NCI-H146 treated with DMSO at 0.1 percent for 48 hours (cell line): ENCODE measurements around the gene CCDC159.
"Not testable (repeated sequence)": the region's sequence is repeated elsewhere in the genome, so short reads cannot be mapped to it uniquely, and the experiment has no call there.

Source experiments
- DNase-seq: peaks from one replicate; lab custom pipeline; 2025; ENCODE audit not compliant: unreplicated experiment; lab: John Stamatoyannopoulos, UW

The CCDC159 gene, protein sequence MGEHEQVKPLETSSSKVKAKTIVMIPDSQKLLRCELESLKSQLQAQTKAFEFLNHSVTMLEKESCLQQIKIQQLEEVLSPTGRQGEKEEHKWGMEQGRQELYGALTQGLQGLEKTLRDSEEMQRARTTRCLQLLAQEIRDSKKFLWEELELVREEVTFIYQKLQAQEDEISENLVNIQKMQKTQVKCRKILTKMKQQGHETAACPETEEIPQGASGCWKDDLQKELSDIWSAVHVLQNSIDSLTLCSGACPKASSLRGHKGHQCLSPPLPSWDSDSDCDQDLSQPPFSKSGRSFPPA

GRCh38 chr19:11346104-11346940, at the start of gene CCDC159, which contains the start of gene TMEM205:
Gene CCDC159, plus strand, starts transcription at chr19:11346519. Its CDS starts 88 bp downstream, at chr19:11346607.
Gene TMEM205, minus strand, starts transcription at chr19:11346268. Its CDS starts 649 bp downstream, at chr19:11345619.
- DNase-seq: peak; percentile 98

DNA sequence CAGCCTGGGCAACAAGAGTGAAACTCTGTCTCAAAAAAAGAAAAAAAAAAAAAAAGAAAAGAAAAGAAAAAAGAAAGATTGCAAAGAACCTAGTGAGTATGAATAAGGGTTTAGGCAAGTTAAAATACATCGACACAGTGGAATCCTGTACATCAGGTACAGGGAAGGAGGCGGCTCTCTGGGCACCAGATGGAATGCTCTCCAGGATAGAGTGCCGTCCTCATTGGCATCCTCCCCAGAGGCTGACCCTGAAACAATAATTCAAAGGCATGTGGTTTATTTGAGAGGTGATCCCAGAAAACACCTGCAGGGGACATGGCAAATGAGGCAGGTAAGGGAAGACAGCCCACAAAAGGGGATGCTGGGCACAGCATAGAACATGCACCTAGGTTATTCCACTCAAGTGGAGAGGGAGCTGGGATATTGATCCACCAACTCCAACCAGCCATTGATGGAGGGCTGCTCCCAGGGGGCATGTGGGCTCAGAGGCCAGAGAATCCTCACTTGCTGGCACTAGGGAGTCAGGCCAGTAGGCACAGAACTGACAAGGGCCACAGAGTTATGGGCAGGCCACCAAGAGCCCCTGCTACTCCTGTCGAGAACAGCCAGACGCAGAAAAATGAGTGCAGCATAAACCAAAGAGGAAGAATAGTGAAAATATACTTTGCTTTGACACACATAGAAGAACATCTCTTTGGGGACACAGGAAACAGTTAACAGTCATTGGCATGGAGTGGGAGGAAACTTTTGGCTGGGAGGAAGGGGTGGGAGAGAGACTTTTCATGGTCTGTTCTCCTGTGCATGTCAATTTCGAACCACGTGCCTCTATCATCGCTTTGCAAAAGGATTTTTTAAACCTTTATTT, 46.1 kb upstream of the CCDC159 start:
- DNase-seq: no peak

DNA sequence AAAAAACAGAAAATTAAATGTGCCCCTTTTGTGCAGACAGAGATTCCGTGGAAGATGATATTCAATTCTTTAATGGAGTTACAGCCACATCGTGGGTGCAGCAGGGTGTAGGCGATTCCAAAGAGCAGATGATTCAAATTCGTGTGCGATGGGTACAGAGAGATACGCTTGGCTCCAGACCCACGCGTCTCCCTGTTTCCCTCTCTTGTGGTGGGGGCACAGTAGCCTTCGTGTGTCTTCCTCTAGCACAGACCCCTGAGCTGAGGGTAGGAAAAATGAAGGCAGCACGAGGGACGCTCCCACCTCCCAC, 45.6 kb upstream of the CCDC159 start:
- DNase-seq: no peak

DNA sequence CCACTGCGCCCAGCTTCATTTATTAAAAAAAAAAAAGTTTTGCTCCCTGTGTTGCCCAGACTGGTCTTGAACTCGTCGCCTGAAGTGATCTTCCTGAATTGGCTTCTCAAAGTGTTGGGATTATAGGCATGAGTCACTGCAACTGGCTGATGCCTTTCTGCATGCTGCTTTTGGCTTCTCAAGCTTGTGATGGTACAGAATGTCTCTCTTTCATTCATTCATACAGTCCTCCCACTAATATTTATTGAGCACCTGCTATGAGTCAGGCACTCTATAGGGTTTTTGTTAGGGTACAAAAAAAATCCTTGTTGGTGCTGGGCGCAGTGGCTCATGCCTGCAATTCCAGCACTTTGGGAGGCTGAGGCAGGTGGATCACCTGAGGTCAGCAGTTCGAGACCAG, 41.4 kb upstream of the CCDC159 start:
- no peak for DNase-seq

- DNase-seq: no peak
Observed at GRCh38 chr19:11306337-11306736, 40.0 kb upstream of the CCDC159 start.

DNA sequence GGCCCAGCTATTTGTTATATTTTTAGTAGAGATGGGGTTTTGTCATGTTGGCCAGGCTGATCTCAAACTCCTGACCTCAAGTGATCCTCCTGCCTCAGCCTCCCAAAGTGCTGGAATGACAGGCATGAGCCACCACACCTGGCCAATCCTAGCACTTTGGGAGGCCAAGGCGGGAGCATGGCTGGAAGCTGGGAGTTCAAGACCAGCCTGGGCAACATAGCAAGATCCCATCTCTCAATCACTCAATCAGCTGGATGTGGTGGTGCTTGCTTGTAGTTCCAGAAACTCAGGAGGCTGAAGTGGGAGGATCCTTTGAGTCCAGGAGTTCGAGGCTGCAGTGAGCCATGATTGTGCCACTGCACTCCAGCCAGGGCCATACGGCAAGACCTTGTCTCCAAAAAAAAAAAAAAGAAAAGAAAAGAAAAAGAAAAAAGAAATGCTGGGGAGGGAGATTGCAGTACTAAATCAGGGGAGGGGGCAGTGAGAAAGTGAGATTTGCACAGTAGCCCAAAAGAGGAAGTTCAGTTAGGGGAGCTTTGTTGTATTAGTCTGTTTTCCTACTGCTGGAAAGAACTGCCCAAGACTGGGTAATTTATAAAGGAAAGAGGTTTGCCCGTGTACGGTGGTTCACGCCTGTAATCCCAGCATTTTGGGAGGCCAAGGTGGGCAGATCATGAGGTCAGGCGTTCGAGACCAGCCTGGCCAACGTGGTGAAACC, 25.9 kb upstream of the CCDC159 start:
- DNase-seq: not testable (repeated sequence)

DNA sequence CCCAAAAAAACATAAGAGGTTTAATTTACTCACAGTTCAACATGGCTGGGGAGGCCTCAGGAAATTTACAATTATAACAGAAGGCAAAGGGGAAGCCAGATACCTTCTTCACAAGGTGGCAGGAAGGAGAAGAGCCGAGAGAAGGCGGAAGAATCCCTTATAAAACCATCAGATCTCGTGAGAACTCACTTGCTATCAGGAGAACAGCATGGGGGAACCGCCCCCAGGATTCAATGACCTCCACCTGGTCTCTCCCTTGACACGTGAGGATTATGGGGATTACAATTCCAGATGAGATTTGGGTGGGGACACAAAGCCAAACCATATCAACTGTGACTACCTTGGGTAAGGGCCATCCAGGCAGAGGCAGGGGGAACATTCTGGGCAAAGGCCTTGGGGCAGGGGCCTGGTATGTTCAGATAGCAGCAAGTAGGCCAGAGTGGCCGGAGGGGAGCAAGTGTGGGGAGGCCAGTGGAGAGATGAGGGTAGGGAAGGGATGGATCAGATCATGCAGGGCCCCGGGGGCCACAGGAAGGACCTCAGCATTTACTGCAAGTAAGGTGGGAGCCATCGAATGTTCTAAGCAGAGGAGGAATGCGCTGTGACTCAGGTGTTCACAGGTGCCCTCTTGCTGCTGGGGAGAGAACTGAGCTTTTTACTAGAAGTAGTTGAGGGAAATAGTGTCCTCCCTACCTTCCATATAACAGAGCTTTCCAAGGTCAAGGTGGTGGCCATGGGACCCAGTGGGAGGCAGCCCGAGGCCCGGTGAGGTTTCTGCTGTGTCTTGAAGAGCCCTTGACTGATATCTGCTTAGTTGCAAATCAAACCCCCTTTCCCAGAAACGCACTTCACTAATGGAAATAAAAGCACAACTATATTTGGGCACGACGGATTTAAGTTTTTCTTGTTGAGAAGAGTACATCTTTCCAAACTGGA, 24.9 kb upstream of the CCDC159 start:
- no peak for DNase-seq

- DNase-seq: no peak
Observed at GRCh38 chr19:11322269-11323024, 23.9 kb upstream of the CCDC159 start.

- no peak for DNase-seq
Observed at GRCh38 chr19:11323601-11324078, 22.7 kb upstream of the CCDC159 start.

DNA sequence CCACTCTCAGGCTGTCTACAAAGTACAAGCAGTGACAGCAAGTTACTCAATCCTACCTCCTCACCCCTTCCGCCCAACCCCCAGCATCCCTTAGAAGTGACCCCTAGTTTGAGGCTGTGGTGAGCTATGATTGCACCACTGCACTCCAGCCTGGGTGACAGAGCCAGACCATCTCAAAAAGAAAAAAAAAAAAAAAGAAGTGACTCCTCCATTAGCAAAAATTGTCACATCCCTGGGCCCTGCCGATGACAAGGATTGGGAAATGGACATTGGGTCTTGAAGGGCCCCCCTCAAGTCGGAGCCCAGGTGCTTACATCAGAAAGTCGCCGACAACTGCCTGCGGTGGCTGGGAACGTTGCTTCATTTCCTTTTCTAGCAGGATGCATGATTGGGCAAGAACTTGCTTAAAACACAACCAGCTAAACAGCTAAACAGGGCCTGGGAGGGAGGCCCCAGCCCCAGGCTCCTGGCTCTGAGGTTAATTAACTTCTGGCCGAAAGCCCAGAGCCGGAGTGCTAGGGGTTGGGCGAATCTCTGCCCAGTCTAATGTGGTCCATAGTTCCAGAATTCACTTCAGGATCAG, 22.1 kb upstream of the CCDC159 start:
- no peak for DNase-seq

- no peak for DNase-seq
Observed at GRCh38 chr19:11324748-11325389, 21.4 kb upstream of the CCDC159 start.

GRCh38 chr19:11325544-11325943, 20.8 kb upstream of the CCDC159 start:
- DNase-seq: no peak

- DNase-seq: no peak
Observed at GRCh38 chr19:11330127-11330526, 16.2 kb upstream of the CCDC159 start.

DNA sequence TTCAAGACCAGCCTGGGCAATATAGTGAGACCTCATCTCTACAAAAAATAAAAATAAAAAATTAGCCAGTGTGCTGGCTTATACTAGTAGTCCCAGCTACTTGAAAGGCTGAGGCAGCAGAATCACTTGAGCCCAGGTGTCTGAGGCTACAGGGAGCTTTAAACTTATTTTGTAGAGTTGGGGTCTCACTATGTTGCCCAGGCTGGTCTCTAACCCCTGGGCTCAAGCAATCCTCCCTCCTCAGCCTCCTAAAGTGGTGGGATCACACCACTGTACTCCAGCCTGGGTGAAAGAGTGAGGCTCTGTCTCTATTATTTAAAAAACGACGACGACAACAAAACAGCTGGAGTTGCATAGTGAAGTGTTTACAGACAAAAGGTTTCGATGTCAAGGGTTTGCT, 14.8 kb upstream of the CCDC159 start:
- no peak for DNase-seq

- DNase-seq: no peak
Observed at GRCh38 chr19:11332822-11333221, 13.5 kb upstream of the CCDC159 start.

DNA sequence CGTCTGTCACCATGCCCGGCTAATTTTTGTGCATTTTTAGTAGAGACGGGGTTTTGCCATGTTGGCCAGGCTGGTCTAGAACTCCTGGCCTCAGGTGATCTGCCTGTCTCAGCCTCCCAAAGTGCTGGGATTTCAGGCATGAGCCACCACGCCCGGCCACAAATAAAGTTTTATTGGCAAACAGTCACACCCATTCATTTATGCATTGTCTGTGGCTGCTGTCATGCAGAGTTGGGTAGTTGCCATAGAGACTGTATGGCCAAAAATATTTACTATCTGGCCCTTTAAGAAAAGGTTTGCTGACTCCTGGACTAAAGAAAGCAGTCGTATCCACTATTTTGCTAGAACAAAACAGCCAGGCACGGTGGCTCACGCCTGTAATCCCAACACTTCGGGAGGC, 12.5 kb upstream of the CCDC159 start:
- not testable (repeated sequence) for DNase-seq

DNA sequence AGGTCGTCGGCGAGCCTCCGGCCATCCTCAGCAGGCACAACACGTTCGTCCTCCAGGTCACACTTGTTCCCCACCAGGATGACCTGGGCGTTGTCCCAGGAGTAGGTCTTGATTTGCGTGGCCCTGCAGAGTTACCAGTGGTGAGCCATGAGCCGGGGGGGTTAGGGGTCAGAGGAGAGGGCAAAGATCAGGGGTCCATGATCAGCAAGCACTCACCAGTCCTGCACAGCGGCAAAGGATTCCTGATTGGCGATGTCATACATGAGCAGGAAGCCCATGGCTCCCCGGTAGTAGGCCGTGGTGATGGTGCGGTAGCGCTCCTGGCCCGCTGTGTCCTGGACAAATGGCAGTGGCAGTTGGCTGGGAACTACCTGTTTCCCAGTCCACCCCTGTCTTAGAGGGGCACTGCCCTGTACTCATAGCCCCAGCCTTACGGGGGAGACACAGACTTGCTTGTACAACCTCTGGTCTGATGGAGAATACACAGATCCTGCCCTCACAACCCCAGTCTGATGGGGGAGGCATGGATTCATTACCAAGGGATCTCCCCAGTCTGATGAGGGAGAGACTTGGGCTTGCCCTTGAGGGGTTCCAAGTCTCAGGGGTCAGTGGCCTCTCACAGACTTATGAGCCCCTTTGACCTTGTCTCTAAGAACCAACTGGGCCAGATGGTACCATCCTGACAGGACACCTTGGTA, 10.7 kb upstream of the CCDC159 start:
- no peak for DNase-seq
